ENCODE measurements around the gene MEGF10. TPM values are rescaled to one million over a fixed set of nuclear protein-coding genes. Genes with fewer than 3 reads are reported as not detected.

The MEGF10 gene
- polyA plus RNA-seq, 3 donors = not detected

DNA sequence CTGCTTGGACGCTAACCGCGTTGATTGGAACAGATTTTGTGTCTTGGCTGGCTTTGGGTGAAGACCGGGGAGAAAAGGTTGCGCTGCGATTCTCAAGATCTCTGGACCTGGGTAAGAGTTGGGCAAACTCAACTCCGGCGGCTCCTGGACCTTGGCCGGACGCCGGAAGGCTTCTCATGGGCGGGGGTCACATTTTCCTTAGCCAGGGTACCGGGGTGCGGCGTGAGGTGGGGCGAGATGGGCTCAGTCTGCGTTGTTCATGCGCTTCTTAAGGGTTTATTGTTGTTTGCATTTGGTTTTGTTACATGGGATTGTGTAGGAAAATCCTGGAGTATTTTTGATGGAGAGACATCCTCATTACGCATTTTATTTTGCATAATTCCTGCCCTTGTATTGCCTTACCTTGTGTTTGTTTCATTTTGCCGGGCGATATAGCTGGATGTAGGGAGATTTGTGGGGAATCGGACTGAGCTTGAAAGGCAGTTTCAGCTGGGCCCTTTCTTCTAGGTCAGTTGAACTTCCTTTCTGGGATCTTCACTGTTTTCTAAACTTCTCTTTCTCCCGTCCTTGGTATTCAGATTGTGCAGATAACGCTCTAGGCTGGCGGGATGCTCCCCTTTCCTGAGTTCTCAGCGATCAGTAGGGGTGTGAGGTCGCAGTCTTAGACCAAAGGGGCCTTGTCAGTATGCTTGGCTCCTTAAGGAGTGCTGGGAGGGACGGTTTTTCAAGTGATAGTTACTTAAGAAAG lies 524 bp downstream of the MEGF10 start:
- H3K4me2 ChIP-seq (replicated peaks; ENCODE audit: extremely low read depth, low read length, poor library complexity, severe bottlenecking) = peak overlapping the region; percentile 52
- intact Hi-C loops (cut with micrococcal nuclease) = no loop called here

DNA sequence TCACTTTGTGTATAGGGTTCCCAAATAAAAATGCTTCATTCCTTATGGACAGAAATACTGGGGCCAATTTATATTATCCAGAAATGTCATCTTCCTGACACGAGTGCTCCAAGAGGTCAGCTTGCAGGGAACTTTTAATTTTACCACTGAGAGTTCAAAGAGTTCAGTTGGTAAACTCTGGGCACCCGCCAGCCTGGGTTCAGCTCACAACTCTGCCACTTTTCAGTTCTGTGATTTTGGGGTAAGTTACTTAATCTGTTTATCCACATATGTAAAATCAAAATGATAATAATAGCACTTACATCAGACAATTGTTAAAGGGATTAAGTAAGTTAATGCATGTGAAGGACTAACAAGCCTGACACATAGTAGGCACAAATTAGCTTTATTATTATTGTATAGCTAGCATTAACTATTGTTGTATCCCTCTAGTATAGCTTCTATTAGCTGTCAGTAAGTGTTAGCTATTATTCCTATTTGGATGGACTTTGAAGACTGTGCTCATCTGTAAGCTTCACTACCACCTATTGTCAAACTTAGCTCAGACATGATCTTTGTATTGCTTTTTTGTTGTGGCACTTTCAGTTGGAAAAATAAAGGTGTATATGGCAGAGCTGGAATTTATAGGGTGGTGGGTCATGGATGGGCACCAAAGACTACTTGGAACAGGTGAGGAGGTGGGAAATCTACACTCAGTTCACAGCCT lies 1.6 kb downstream of the MEGF10 start:
- intact Hi-C loops (cut with micrococcal nuclease) = no loop called here
- Mint-ChIP-seq H3K27me3 (ENCODE audit: low read depth in 3 of 3) (peaks cover 36 to 52% (median 39%) of the 10 kb centered on the region in 3 donors), H3K36me3 (no peaks in the 10 kb centered on the region), H3K27ac (no peak overlapping the region), H3K9me3 (peaks cover 0 to 8% (median 3%) of the 10 kb centered on the region in 7 donors), H3K4me3 (peak overlapping the region in 1 of 2 donors; percentile 5), H3K4me1 (peaks cover 17% of the 10 kb centered on the region)
- Histone ChIP-seq H3K36me3 (replicated peaks in 1 of 2; ENCODE audit: control insufficient read depth in 1 of 2, insufficient read depth in 2 of 2, low read length in 2 of 2) (no peaks in the 10 kb centered on the region), H2AFZ (ENCODE audit: insufficient read depth, low read depth, low read length, poor library complexity, severe bottlenecking) (no peak overlapping the region), H3K4me2 (replicated peaks; ENCODE audit: extremely low read depth, low read length, poor library complexity, severe bottlenecking) (no peak overlapping the region), H3K9ac (ENCODE audit: insufficient read depth, low read length, poor library complexity, severe bottlenecking) (no peak overlapping the region), H3K79me2 (ENCODE audit: insufficient read depth, low read length) (no peaks in the 10 kb centered on the region), H3K9me3 (replicated peaks in 1 of 2; ENCODE audit: control insufficient read depth in 1 of 2, insufficient read depth in 1 of 2, low read length in 2 of 2) (no peaks in the 10 kb centered on the region), H3K4me3 (replicated peaks in 1 of 3; ENCODE audit: low read depth in 2 of 3, low read length in 3 of 3) (no peak overlapping the region), H3K4me1 (ENCODE audit: control insufficient read depth in 1 of 2, insufficient read depth in 2 of 2, low read length in 2 of 2) (peaks cover 2 to 7% of the 10 kb centered on the region in 2 donors), H3K27ac (ENCODE audit: low read depth in 1 of 2, low read length in 2 of 2) (no peak overlapping the region), H4K20me1 (ENCODE audit: insufficient read depth, low read length) (no peaks in the 10 kb centered on the region), H3K27me3 (ENCODE audit: control insufficient read depth in 2 of 2, insufficient read depth in 2 of 2, low read length in 2 of 2) (peaks cover 24 to 50% of the 10 kb centered on the region in 2 donors)
- WGBS (ENCODE audit: insufficient coverage) = no CpG with 5 or more reads among the region's 2 CpGs
- no peak for DNase-seq
- TF ChIP-seq, protein P1, sequence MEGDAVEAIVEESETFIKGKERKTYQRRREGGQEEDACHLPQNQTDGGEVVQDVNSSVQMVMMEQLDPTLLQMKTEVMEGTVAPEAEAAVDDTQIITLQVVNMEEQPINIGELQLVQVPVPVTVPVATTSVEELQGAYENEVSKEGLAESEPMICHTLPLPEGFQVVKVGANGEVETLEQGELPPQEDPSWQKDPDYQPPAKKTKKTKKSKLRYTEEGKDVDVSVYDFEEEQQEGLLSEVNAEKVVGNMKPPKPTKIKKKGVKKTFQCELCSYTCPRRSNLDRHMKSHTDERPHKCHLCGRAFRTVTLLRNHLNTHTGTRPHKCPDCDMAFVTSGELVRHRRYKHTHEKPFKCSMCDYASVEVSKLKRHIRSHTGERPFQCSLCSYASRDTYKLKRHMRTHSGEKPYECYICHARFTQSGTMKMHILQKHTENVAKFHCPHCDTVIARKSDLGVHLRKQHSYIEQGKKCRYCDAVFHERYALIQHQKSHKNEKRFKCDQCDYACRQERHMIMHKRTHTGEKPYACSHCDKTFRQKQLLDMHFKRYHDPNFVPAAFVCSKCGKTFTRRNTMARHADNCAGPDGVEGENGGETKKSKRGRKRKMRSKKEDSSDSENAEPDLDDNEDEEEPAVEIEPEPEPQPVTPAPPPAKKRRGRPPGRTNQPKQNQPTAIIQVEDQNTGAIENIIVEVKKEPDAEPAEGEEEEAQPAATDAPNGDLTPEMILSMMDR (IDR thresholded peaks at IDR 0.05) = no peak

More for the DNA sequence above, 524 bp downstream of the MEGF10 start:
- Mint-ChIP-seq H3K4me1 (peaks cover 17% of the 10 kb centered on the region), H3K27ac (no peak overlapping the region), H3K4me3 (peak overlapping the region in 1 of 2 donors; percentile 83), H3K27me3 (ENCODE audit: low read depth in 3 of 3) (peaks cover 36 to 51% (median 37%) of the 10 kb centered on the region in 3 donors), H3K36me3 (no peaks in the 10 kb centered on the region), H3K9me3 (peaks cover 0 to 8% (median 3%) of the 10 kb centered on the region in 7 donors)
- no peak overlapping the region for H3K4me3 ChIP-seq (replicated peaks in 1 of 3; ENCODE audit: low read depth in 2 of 3, low read length in 3 of 3)
- WGBS (ENCODE audit: insufficient coverage) = 31% methylated on average over 22 of the region's 28 CpGs
- peaks cover 2 to 7% of the 10 kb centered on the region in 2 donors for H3K4me1 ChIP-seq (ENCODE audit: control insufficient read depth in 1 of 2, insufficient read depth in 2 of 2, low read length in 2 of 2)
- DNase-seq = no peak
- no peaks in the 10 kb centered on the region for H3K9me3 ChIP-seq (replicated peaks in 1 of 2; ENCODE audit: control insufficient read depth in 1 of 2, insufficient read depth in 1 of 2, low read length in 2 of 2)
- TF ChIP-seq, protein P1 (IDR thresholded peaks at IDR 0.05) = no peak
- no peak overlapping the region for H3K9ac ChIP-seq (ENCODE audit: insufficient read depth, low read length, poor library complexity, severe bottlenecking)
- H3K79me2 ChIP-seq (ENCODE audit: insufficient read depth, low read length) = no peaks in the 10 kb centered on the region
- H3K27me3 ChIP-seq (ENCODE audit: control insufficient read depth in 2 of 2, insufficient read depth in 2 of 2, low read length in 2 of 2) = peaks cover 24 to 50% of the 10 kb centered on the region in 2 donors
- H4K20me1 ChIP-seq (ENCODE audit: insufficient read depth, low read length) = no peaks in the 10 kb centered on the region
- H3K36me3 ChIP-seq (replicated peaks in 1 of 2; ENCODE audit: control insufficient read depth in 1 of 2, insufficient read depth in 2 of 2, low read length in 2 of 2) = no peaks in the 10 kb centered on the region
- H3K27ac ChIP-seq (ENCODE audit: low read depth in 1 of 2, low read length in 2 of 2) = no peak overlapping the region
- H2AFZ ChIP-seq (ENCODE audit: insufficient read depth, low read depth, low read length, poor library complexity, severe bottlenecking) = no peak overlapping the region
